Ovary (tissue), 3 donors: Measurements from ENCODE around the gene CEP83.

Experiments
- CTCF ChIP-seq, 3 donors: fragments of 450-650 bp in 2 of 3; fragments of 200-600 bp in 1 of 3; IDR thresholded peaks; one replicate each; pipeline versions ENCODE4 v1.5.1 to v1.8.0; 2016 to 2022; ENCODE audit warnings: antibody characterized with exemption in 3 of 3, mild to moderate bottlenecking in 1 of 3
- EP300 ChIP-seq: sonication (generic); formaldehyde crosslinking; IDR thresholded peaks from one replicate; pipeline ENCODE4 v1.6.1; 2017; ENCODE audit warnings: antibody characterized with exemption
- POLR2A ChIP-seq: fragments of 450-650 bp; IDR thresholded peaks from one replicate; pipeline ENCODE4 v1.6.1; 2017; ENCODE audit warnings: antibody characterized with exemption, mild to moderate bottlenecking, moderate library complexity
- donor health status: DM: no; HTN: no; CAD: no.

- TF ChIP-seq CTCF (IDR thresholded peaks at IDR 0.05): no peak
- TF ChIP-seq POLR2A: no peak
- TF ChIP-seq EP300: no peak
Observed at GRCh38 chr12:94304566-94305061, 155.1 kb downstream of the CEP83 start.
